HCT116 (cell line): ENCODE data around the gene MUC6. TPM values are rescaled to one million over a fixed set of nuclear protein-coding genes. Genes with fewer than 3 reads are reported as not detected.

Experiments
- ATAC-seq: fragments of 200-7000 bp; cut with Tn5 transposase; 2 replicates; pipeline ENCODE4 v1.9.1; 2020; ENCODE audit warnings: mild to moderate bottlenecking, moderate library complexity
- BruUV-seq: library from RNA; stranded (reverse); fragments of 400-500 nt; replicated peaks from 2 replicates; lab custom pipeline; 2021; lab: Mats Ljungman, UMichigan
- CTCF ChIA-PET: fragments of 300-600 bp; sonication (Branson Sonifier 250); formaldehyde crosslinking; loops from one replicate; lab custom pipeline; 2021; ENCODE audit warnings: antibody characterized with exemption; lab: Charles Lee
- POLR2A ChIA-PET: fragments of 300-600, 350-600 bp; sonication (Branson Sonifier 250); formaldehyde crosslinking; loops from one replicate; lab custom pipeline; 2021; ENCODE audit warnings: antibody characterized with exemption; lab: Charles Lee
- RAD21 ChIA-PET, 2 experiments: fragments of 300-600 bp; sonication (Branson Sonifier 250); formaldehyde crosslinking; loops; one replicate each; lab custom pipeline; 2023; ENCODE audit warnings: low total read pairs in 2 of 2; ENCODE audit not compliant: uncharacterized antibody in 2 of 2, unreplicated experiment in 2 of 2, low non-redundant PET in 1 of 2; lab: Charles Lee
- DNase-seq: peaks from one replicate; pipeline ENCODE4 v3.0.0-alpha.2; 2010; ENCODE audit warnings: low read depth, low spot score
- H2AFZ ChIP-seq: fragments of 200-600 bp; shearing (Covaris generic), sonication (generic); 2 replicates; pipeline ENCODE4 v1.6.1; 2017; ENCODE audit warnings: low read depth, mixed run types, mixed read lengths, antibody characterized with exemption, low read length; ENCODE audit not compliant: poor library complexity, severe bottlenecking
- H3K27ac ChIP-seq: 2 replicates; pipeline ENCODE4 v1.5.1; 2012; ENCODE audit warnings: low read depth, low read length
- H3K27me3 ChIP-seq: fragments of 200-600 bp; sonication (generic); 2 replicates; pipeline ENCODE4 v1.6.1; 2016; ENCODE audit warnings: mixed run types, low read length, mixed read lengths; ENCODE audit not compliant: insufficient read depth
- H3K36me3 ChIP-seq, 2 experiments: fragments of 200-500 bp in 1 of 2; fragments of 200-600 bp in 1 of 2; sonication (Bioruptor generic) in 1 of 2; sonication (generic) in 1 of 2; 2 replicates each; pipeline versions ENCODE4 v1.5.1 to v1.6.1; 2014 to 2016; ENCODE audit warnings: low read length in 2 of 2, inconsistent platforms in 1 of 2, mixed read lengths in 1 of 2, mixed run types in 1 of 2; ENCODE audit not compliant: insufficient read depth in 2 of 2, control insufficient read depth in 1 of 2
- H3K4me1 ChIP-seq, 2 experiments: fragments of 200-600 bp in 1 of 2; sonication (generic) in 1 of 2; 2 replicates each; pipeline versions ENCODE4 v1.5.1 to v1.6.1; 2012 to 2017; ENCODE audit warnings: low read length in 2 of 2, inconsistent platforms in 1 of 2, mild to moderate bottlenecking in 1 of 2, mixed read lengths in 1 of 2, mixed run types in 1 of 2, moderate library complexity in 1 of 2; ENCODE audit not compliant: insufficient read depth in 2 of 2, control insufficient read depth in 1 of 2
- H3K4me2 ChIP-seq: fragments of 200-600 bp; sonication (generic); 2 replicates; pipeline ENCODE4 v1.6.1; 2017; ENCODE audit warnings: mixed run types, low read length, mixed read lengths
- H3K4me3 ChIP-seq, 2 experiments: fragments of 200-600 bp in 1 of 2; sonication (generic) in 1 of 2; replicated peaks in 1 of 2; 2 replicates each; pipeline ENCODE4 v1.5.1; 2011 to 2016; ENCODE audit warnings: low read length in 2 of 2, control low read depth in 1 of 2, low read depth in 1 of 2, mild to moderate bottlenecking in 1 of 2, mixed read lengths in 1 of 2, mixed run types in 1 of 2
- H3K79me2 ChIP-seq: fragments of 200-600 bp; sonication (generic); 2 replicates; pipeline ENCODE4 v1.6.1; 2017; ENCODE audit warnings: mild to moderate bottlenecking, mixed run types, low read length, moderate library complexity, mixed read lengths; ENCODE audit not compliant: insufficient read depth
- H3K9ac ChIP-seq: fragments of 200-600 bp; sonication (generic); 2 replicates; pipeline ENCODE4 v1.6.1; 2016; ENCODE audit warnings: low read length, mixed read lengths
- H3K9me2 ChIP-seq: fragments of 200-600 bp; sonication (generic), shearing (Covaris generic); 2 replicates; pipeline ENCODE4 v1.6.1; 2017; ENCODE audit warnings: mixed run types, mild to moderate bottlenecking, moderate library complexity; ENCODE audit not compliant: insufficient read depth
- H3K9me3 ChIP-seq, 2 experiments: fragments of 200-500 bp in 1 of 2; fragments of 200-600 bp in 1 of 2; sonication (Bioruptor generic) in 1 of 2; sonication (generic) in 1 of 2; 2 replicates each; pipeline ENCODE4 v1.6.1; 2014 to 2017; ENCODE audit warnings: low read length in 2 of 2, mixed read lengths in 2 of 2, inconsistent platforms in 1 of 2, low read depth in 1 of 2, mild to moderate bottlenecking in 1 of 2, mixed run types in 1 of 2, moderate library complexity in 1 of 2; ENCODE audit not compliant: control insufficient read depth in 1 of 2, insufficient read depth in 1 of 2
- H4K20me1 ChIP-seq: fragments of 200-600 bp; sonication (generic), shearing (Covaris generic); 2 replicates; pipeline ENCODE4 v1.6.1; 2017; ENCODE audit warnings: mixed run types, mild to moderate bottlenecking, moderate library complexity; ENCODE audit not compliant: insufficient read depth
- ATF3 ChIP-seq: IDR thresholded peaks from 2 replicates; pipeline ENCODE4 v1.6.1; 2012
- CBX3 ChIP-seq: IDR thresholded peaks from 2 replicates; pipeline ENCODE4 v1.6.1; 2012; ENCODE audit warnings: low read depth
- CEBPB ChIP-seq: IDR thresholded peaks from 2 replicates; pipeline ENCODE4 v1.6.1; 2012; ENCODE audit warnings: low read depth
- CTCF ChIP-seq, 3 experiments: fragments of 200-600 bp in 1 of 3; sonication (generic) in 1 of 3; IDR thresholded peaks in 2 of 3; conservative IDR thresholded peaks in 1 of 3; 2 replicates each; pipeline ENCODE4 v1.5.1; 2012 to 2017; ENCODE audit warnings: low read depth in 2 of 3, low read length in 2 of 3, antibody characterized with exemption in 1 of 3, borderline replicate concordance in 1 of 3, control low read depth in 1 of 3, mild to moderate bottlenecking in 1 of 3, mixed read lengths in 1 of 3, mixed run types in 1 of 3, moderate library complexity in 1 of 3; ENCODE audit not compliant: insufficient read depth in 1 of 3
- EGR1 ChIP-seq: IDR thresholded peaks from 2 replicates; pipeline ENCODE4 v1.6.1; 2012; ENCODE audit warnings: low read depth
- EZH2 ChIP-seq: fragments of 200-600 bp; sonication (generic); IDR thresholded peaks from 2 replicates; pipeline ENCODE4 v1.6.1; 2017; ENCODE audit warnings: antibody characterized with exemption, mixed run types
- FOSL1 ChIP-seq: IDR thresholded peaks from 2 replicates; pipeline ENCODE4 v1.6.1; 2012; ENCODE audit warnings: low read depth
- MAX ChIP-seq: IDR thresholded peaks from 2 replicates; pipeline ENCODE4 v1.6.1; 2012
- RAD21 ChIP-seq: IDR thresholded peaks from 2 replicates; pipeline ENCODE4 v1.6.1; 2012; ENCODE audit warnings: low read depth, mild to moderate bottlenecking
- SRF ChIP-seq: IDR thresholded peaks from 2 replicates; pipeline ENCODE4 v1.6.1; 2012; ENCODE audit warnings: low read depth
- ZBTB33 ChIP-seq: IDR thresholded peaks from 2 replicates; pipeline ENCODE4 v1.6.1; 2011; ENCODE audit warnings: mild to moderate bottlenecking, low read length, moderate library complexity; ENCODE audit not compliant: insufficient replicate concordance; ENCODE audit errors: extremely low read depth
- ZFX ChIP-seq: fragments of 450-650 bp; IDR thresholded peaks from 2 replicates; pipeline ENCODE4 v1.6.1; 2017
- intact Hi-C: fragments of 100-400 bp; cut with micrococcal nuclease; formaldehyde crosslinking; loops from 2 replicates; pipeline ENCODE4 v1.10.0; 2022
- total RNA-seq: library from RNA; stranded (reverse); gene quantifications from one replicate; pipeline ENCODE4 v1.2.1, GENCODE V29; 2021; ENCODE audit not compliant: unreplicated experiment

MUC6 gene
- total RNA-seq, 1 experiment from 2014 or later, result 0.02 TPM

GRCh38 chr11:1003159-1003558 is 33.4 kb downstream of the MUC6 start:
- intact Hi-C loops, result no loop called here
- POLR2A ChIA-PET, result no interaction called here

More at GRCh38 chr11:1003159-1003558, 33.4 kb downstream of the MUC6 start:
- no TSS peak for BruUV-seq
- DNase-seq, result no peak
- Histone ChIP-seq H3K4me1 (no peaks in the 10 kb centered on the region), H3K27ac (no peak overlapping the region), H3K27me3 (no peaks in the 10 kb centered on the region), H3K9ac (no peak overlapping the region), H3K79me2 (no peaks in the 10 kb centered on the region), H2AFZ (no peak overlapping the region)
- RAD21 ChIA-PET, result no interaction called here
- TF ChIP-seq CTCF (IDR thresholded peaks at IDR 0.05 in 2 of 3, conservative IDR thresholded peaks at IDR 0.05 in 1 of 3; ENCODE audit: borderline replicate concordance in 1 of 3, insufficient read depth in 1 of 3, low read depth in 2 of 3, low read length in 2 of 3) (no peak), ZBTB33 (no peak), CEBPB (no peak), ZFX (no peak), EZH2 (no peak), RAD21 (no peak), MAX (no peak), CBX3 (no peak), FOSL1 (no peak), EGR1 (no peak), ATF3 (no peak), SRF (no peak)
- TF ChIP-seq, all 23 proteins: peak for 0
- Histone ChIP-seq H3K4me3 (no peak overlapping the region), H4K20me1 (no peaks in the 10 kb centered on the region), H3K9me3 (no peaks in the 10 kb centered on the region), H3K9me2 (no peaks in the 10 kb centered on the region), H3K36me3 (peaks cover 11 to 16% of the 10 kb centered on the region in 2 experiments; a peak in 2 of 4 replicates), H3K4me2 (no peak overlapping the region)
- CTCF ChIA-PET, result no interaction called here
- ATAC-seq, result no peak
